ENCODE measurements around the gene SPOCK3.

SPOCK3 gene

GRCh38 chr4:166846939-166847338, 387.4 kb downstream of the SPOCK3 start:
- no peak for DNase-seq (ENCODE audit: low read depth)
- no peak for TF ChIP-seq CTCF (IDR thresholded peaks at IDR 0.05; ENCODE audit: low read depth, low read length, missing control alignments)
- no peak overlapping the region for H3K4me3 ChIP-seq (ENCODE audit: low read depth, low read length)

GRCh38 chr4:166842795-166843261, 391.5 kb downstream of the SPOCK3 start:
- H3K4me3 ChIP-seq (ENCODE audit: low read depth, low read length): no peak overlapping the region

GRCh38 chr4:166839615-166840251, 394.6 kb downstream of the SPOCK3 start:
- peak; percentile 11 for TF ChIP-seq CTCF (IDR thresholded peaks at IDR 0.05; ENCODE audit: low read depth, low read length, missing control alignments)
- peak; percentile 45 for DNase-seq (ENCODE audit: low read depth)

More at GRCh38 chr4:166842795-166843261, 391.5 kb downstream of the SPOCK3 start:
- TF ChIP-seq CTCF (IDR thresholded peaks at IDR 0.05; ENCODE audit: low read depth, low read length, missing control alignments): no peak
- DNase-seq (ENCODE audit: low read depth): no peak

GRCh38 chr4:166838975-166839614, 395.2 kb downstream of the SPOCK3 start:
- no peak overlapping the region for H3K4me3 ChIP-seq (ENCODE audit: low read depth, low read length)
- no peak for TF ChIP-seq CTCF (IDR thresholded peaks at IDR 0.05; ENCODE audit: low read depth, low read length, missing control alignments)
- no peak for DNase-seq (ENCODE audit: low read depth)

More at GRCh38 chr4:166839615-166840251, 394.6 kb downstream of the SPOCK3 start:
- H3K4me3 ChIP-seq (ENCODE audit: low read depth, low read length): no peak overlapping the region; the same call in 1 of the 2 replicates

GRCh38 chr4:166836865-166837264, 397.4 kb downstream of the SPOCK3 start:
- H3K4me3 ChIP-seq (ENCODE audit: low read depth, low read length): no peak overlapping the region
- TF ChIP-seq CTCF (IDR thresholded peaks at IDR 0.05; ENCODE audit: low read depth, low read length, missing control alignments): no peak
- no peak for DNase-seq (ENCODE audit: low read depth)

- no peak for TF ChIP-seq CTCF (IDR thresholded peaks at IDR 0.05; ENCODE audit: low read depth, low read length, missing control alignments)
- no peak overlapping the region for H3K4me3 ChIP-seq (ENCODE audit: low read depth, low read length)
- no peak for DNase-seq (ENCODE audit: low read depth)
Observed at GRCh38 chr4:166827629-166828028, 406.7 kb downstream of the SPOCK3 start.
